ENCODE data around the gene MAGEC3. TPM values are rescaled to one million over a fixed set of nuclear protein-coding genes. Genes with fewer than 3 reads are reported as not detected.

Gene MAGEC3
- total RNA-seq, 2 experiments from 2014 or later = not detected

DNA sequence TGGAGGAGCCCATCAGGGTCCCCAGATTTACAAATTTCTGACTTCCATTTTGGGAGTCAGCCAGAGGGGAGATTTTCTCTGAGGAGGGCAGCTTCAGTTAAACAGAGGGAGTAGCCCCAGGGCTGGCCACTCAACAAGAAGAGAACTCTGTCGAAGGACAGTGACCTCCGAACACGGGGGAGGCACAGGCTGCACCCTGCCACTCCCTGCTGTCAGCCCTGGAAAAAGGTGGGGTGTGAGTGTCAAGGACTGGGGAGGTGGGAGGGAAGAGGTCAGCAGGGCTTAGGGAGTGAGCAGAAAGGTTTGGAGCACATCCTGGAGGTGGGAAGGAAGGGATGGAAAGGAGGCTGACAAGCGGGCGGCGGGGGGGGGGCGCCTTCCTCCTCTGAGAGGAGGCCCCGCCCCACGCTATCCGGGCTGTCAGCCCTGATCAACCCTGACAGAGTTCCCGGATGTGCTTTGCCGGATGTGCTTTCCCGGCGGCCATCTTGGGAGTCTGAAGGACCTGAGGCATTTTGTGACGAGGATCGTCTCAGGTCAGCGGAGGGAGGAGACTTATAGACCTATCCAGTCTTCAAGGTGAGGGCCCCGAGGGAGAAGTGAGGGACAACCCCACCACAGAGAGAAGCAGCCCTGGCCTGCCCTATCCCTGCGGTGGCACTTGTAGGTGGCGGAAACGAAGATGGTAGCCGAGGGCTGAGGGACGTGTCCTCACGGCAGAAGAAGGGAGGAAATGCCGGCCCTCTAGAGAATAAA, 65.5 kb downstream of the MAGEC3 start, which contains the start of gene MAGEC1:
Gene MAGEC1, plus strand, starts transcription at position 495 of the 756 bp plus-strand sequence. CDS start 1,179 bp downstream, outside the sequence.
- Mint-ChIP-seq H3K36me3 (ENCODE audit: low read depth) (no peaks in the 10 kb centered on the region), H3K4me3 (no peak within 1 kb of the TSS), H3K9me3 (no peaks in the 10 kb centered on the region), H3K27me3 (no peaks in the 10 kb centered on the region), H3K4me1 (ENCODE audit: low read depth) (no peaks in the 10 kb centered on the region), H3K27ac (no peak within 1 kb of the TSS)
- intact Hi-C loops (cut with DNase I, micrococcal nuclease) = no loop called here
- no peak within 1 kb of the TSS for H3K4me3 ChIP-seq (ENCODE audit: low read length)
- H3K36me3 ChIP-seq (ENCODE audit: insufficient read depth, low read length) = no peaks in the 10 kb centered on the region
- ATAC-seq (ENCODE audit: poor library complexity) (no peak), DNase-seq (no peak)
- TF ChIP-seq, protein P1, sequence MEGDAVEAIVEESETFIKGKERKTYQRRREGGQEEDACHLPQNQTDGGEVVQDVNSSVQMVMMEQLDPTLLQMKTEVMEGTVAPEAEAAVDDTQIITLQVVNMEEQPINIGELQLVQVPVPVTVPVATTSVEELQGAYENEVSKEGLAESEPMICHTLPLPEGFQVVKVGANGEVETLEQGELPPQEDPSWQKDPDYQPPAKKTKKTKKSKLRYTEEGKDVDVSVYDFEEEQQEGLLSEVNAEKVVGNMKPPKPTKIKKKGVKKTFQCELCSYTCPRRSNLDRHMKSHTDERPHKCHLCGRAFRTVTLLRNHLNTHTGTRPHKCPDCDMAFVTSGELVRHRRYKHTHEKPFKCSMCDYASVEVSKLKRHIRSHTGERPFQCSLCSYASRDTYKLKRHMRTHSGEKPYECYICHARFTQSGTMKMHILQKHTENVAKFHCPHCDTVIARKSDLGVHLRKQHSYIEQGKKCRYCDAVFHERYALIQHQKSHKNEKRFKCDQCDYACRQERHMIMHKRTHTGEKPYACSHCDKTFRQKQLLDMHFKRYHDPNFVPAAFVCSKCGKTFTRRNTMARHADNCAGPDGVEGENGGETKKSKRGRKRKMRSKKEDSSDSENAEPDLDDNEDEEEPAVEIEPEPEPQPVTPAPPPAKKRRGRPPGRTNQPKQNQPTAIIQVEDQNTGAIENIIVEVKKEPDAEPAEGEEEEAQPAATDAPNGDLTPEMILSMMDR (IDR thresholded peaks at IDR 0.05) = no peak
- peaks cover 0 to 19% of the 10 kb centered on the region in 2 experiments for H3K9me3 ChIP-seq (ENCODE audit: control insufficient read depth in 1 of 2, insufficient read depth in 1 of 2, low read length in 2 of 2)
- H3K27ac ChIP-seq (ENCODE audit: low read depth in 1 of 2, low read length in 2 of 2) = no peak within 1 kb of the TSS
- H3K27me3 ChIP-seq (ENCODE audit: control insufficient read depth in 1 of 2, insufficient read depth in 2 of 2, low read length in 2 of 2) = no peaks in the 10 kb centered on the region
- ChIA-PET POLR2A (no interaction called here), CTCF (no interaction called here)
- no peaks in the 10 kb centered on the region for H3K4me1 ChIP-seq (ENCODE audit: insufficient read depth, low read length)

DNA sequence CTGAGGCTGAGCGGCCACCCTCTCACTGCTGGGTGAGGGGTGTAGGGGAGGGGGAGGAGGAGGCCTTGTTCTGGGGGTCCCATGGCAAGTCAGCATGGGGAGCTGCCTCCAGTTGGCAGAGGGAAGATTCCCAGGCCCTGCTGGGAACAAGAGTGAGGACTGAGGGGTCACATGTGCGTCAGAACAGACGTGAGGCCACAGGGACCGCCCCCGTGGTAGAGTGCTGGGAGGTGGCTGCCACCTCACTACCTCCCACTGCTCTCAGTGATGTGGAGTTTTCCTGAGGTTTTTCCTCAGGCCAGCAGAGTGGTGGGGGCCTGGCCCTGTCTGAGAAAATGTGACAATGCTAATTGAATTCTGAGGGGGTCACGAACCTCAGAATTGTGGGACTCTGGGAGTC, 66.1 kb downstream of the MAGEC3 start:
- DNase-seq (no peak), ATAC-seq (ENCODE audit: poor library complexity) (no peak)
- no peaks in the 10 kb centered on the region for H3K27me3 ChIP-seq (ENCODE audit: control insufficient read depth in 1 of 2, insufficient read depth in 2 of 2, low read length in 2 of 2)
- POLR2A ChIA-PET = no interaction called here
- H3K9me3 Mint-ChIP-seq = no peaks in the 10 kb centered on the region
- H3K36me3 ChIP-seq (ENCODE audit: insufficient read depth, low read length) = no peaks in the 10 kb centered on the region
- H3K27ac Mint-ChIP-seq = no peak overlapping the region
- intact Hi-C loops (cut with DNase I, micrococcal nuclease) = no loop called here
- peaks cover 0 to 19% of the 10 kb centered on the region in 2 experiments for H3K9me3 ChIP-seq (ENCODE audit: control insufficient read depth in 1 of 2, insufficient read depth in 1 of 2, low read length in 2 of 2)
- no peaks in the 10 kb centered on the region for H3K4me1 Mint-ChIP-seq (ENCODE audit: low read depth)
- TF ChIP-seq, protein P1 (IDR thresholded peaks at IDR 0.05) = no peak
- no peaks in the 10 kb centered on the region for H3K4me1 ChIP-seq (ENCODE audit: insufficient read depth, low read length)
- CTCF ChIA-PET = no interaction called here
- H3K27ac ChIP-seq (ENCODE audit: low read depth in 1 of 2, low read length in 2 of 2) = no peak overlapping the region
- no peaks in the 10 kb centered on the region for H3K36me3 Mint-ChIP-seq (ENCODE audit: low read depth)
- no peak overlapping the region for H3K4me3 ChIP-seq (ENCODE audit: low read length)
- no peaks in the 10 kb centered on the region for H3K27me3 Mint-ChIP-seq
- no peak overlapping the region for H3K4me3 Mint-ChIP-seq

DNA sequence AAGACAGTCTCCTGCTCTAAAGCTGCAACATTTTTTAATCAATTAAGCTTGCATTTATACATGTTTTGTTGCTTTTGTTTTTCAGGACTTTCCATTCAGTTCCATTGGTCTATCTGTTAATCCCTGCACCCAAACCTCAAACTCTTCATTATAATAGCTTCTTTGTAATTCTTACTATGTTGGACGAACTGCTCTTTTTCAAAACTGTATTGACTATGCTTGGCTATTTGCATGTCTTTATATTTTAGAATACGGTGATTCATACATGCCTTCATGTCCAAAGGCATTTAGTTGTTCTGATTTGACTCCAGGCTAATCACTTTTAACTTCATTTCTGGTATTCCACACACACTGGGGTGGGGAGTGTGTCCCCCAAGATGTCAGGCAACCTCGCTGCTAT, 79.7 kb downstream of the MAGEC3 start:
- Histone ChIP-seq H3K4me1 (ENCODE audit: insufficient read depth, low read length) (no peaks in the 10 kb centered on the region), H3K4me3 (ENCODE audit: low read length) (no peak overlapping the region), H3K27me3 (ENCODE audit: control insufficient read depth in 1 of 2, insufficient read depth in 2 of 2, low read length in 2 of 2) (no peaks in the 10 kb centered on the region), H3K27ac (ENCODE audit: low read depth in 1 of 2, low read length in 2 of 2) (no peak overlapping the region), H3K9me3 (ENCODE audit: control insufficient read depth in 1 of 2, insufficient read depth in 1 of 2, low read length in 2 of 2) (no peaks in the 10 kb centered on the region), H3K36me3 (ENCODE audit: insufficient read depth, low read length) (no peaks in the 10 kb centered on the region)
- POLR2A ChIA-PET = no interaction called here
- H3K4me3 Mint-ChIP-seq = no peak overlapping the region
- H3K36me3 Mint-ChIP-seq (ENCODE audit: low read depth) = no peaks in the 10 kb centered on the region
- H3K4me1 Mint-ChIP-seq (ENCODE audit: low read depth) = no peaks in the 10 kb centered on the region
- ATAC-seq (ENCODE audit: poor library complexity) (no peak), DNase-seq (no peak)
- H3K9me3 Mint-ChIP-seq = no peaks in the 10 kb centered on the region
- intact Hi-C loops (cut with DNase I, micrococcal nuclease) = no loop called here
- CTCF ChIA-PET = no interaction called here
- TF ChIP-seq, protein P1 (IDR thresholded peaks at IDR 0.05) = no peak
- H3K27me3 Mint-ChIP-seq = no peaks in the 10 kb centered on the region
- H3K27ac Mint-ChIP-seq = no peak overlapping the region

All from CD4-positive, alpha-beta T cell (primary cell).